Neural cell (in vitro differentiated cells): ENCODE data around the gene FILIP1L.

ENCODE experiments used
- CTCF ChIP-seq: fragments of 450-650 bp; IDR thresholded peaks from 2 replicates; pipeline ENCODE4 v1.5.1; 2014; ENCODE audit warnings: antibody characterized with exemption, mild to moderate bottlenecking, moderate library complexity; ENCODE audit not compliant: poor library complexity, severe bottlenecking
- EP300 ChIP-seq: fragments of 450-650 bp; conservative IDR thresholded peaks from 2 replicates; pipeline ENCODE4 v1.6.1; 2014; ENCODE audit warnings: antibody characterized with exemption, mild to moderate bottlenecking, moderate library complexity; ENCODE audit not compliant: poor library complexity, severe bottlenecking
- EZH2 ChIP-seq: fragments of 200-600, 300-800 bp; shearing (Covaris generic), sonication (generic); IDR thresholded peaks from 2 replicates; pipeline ENCODE4 v1.6.1; 2014; ENCODE audit warnings: antibody characterized with exemption, low read length, borderline replicate concordance, mild to moderate bottlenecking; ENCODE audit not compliant: insufficient read depth, poor library complexity, severe bottlenecking
- POLR2AphosphoS5 ChIP-seq: IDR thresholded peaks from 2 replicates; pipeline ENCODE4 v1.6.1; 2012
- SMC3 ChIP-seq: fragments of 450-650 bp; conservative IDR thresholded peaks from 2 replicates; pipeline ENCODE4 v1.6.1; 2014; ENCODE audit warnings: antibody characterized with exemption, mild to moderate bottlenecking, moderate library complexity; ENCODE audit not compliant: poor library complexity
- TAF1 ChIP-seq: IDR thresholded peaks from 2 replicates; pipeline ENCODE4 v1.6.1; 2012; ENCODE audit warnings: low read depth

GRCh38 chr3:99899603-99900002, 214.7 kb downstream of the FILIP1L start:
- TF ChIP-seq SMC3 = no peak
- TF ChIP-seq POLR2AphosphoS5 = no peak
- no peak for TF ChIP-seq TAF1
- no peak for TF ChIP-seq EZH2
- no peak for TF ChIP-seq CTCF
- TF ChIP-seq EP300 = no peak
